GM12891 (cell line): ENCODE results near the gene HLA-DPA1.

Experiments used
- PAX5 ChIP-seq: IDR thresholded peaks from 2 replicates; pipeline ENCODE4 v1.6.1; 2011; ENCODE audit warnings: low read length, moderate library complexity, mild to moderate bottlenecking; ENCODE audit not compliant: insufficient read depth, severe bottlenecking
- POLR2A ChIP-seq: IDR thresholded peaks from 2 replicates; pipeline ENCODE4 v1.6.1; 2011; ENCODE audit warnings: low read depth, low read length, control low read depth
- POLR2AphosphoS5 ChIP-seq: IDR thresholded peaks from 2 replicates; pipeline ENCODE4 v1.6.1; 2011; ENCODE audit warnings: low read depth, low read length, control low read depth
- POU2F2 ChIP-seq: IDR thresholded peaks from 2 replicates; pipeline ENCODE4 v1.6.1; 2011; ENCODE audit warnings: low read depth, mild to moderate bottlenecking, control low read depth, low read length, moderate library complexity
- SPI1 ChIP-seq: IDR thresholded peaks from 2 replicates; pipeline ENCODE4 v1.6.1; 2011; ENCODE audit warnings: low read depth, low read length, control low read depth
- TAF1 ChIP-seq: IDR thresholded peaks from 2 replicates; pipeline ENCODE4 v1.6.1; 2011; ENCODE audit warnings: low read depth, low read length, control low read depth

DNA sequence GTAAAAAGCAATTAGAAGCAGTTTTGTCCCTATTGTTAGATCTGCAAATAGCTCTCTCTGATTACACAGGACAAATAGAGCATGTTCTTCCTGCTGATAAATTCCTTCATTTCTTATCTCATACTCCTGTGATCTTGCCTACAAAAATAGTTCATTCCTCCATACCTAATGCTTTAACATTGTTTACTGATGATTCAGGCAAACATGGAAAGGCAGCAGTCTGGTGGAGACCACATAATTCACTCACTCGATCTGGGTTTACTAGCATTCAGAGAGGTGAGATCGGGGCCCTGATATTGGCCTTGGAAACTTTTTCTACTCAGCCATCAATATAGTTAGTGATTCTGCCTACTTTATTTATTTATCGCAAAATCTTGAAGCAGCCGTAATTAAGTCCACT is 20.2 kb downstream of the HLA-DPA1 start:
- TF ChIP-seq POLR2A, result no peak
- no peak for TF ChIP-seq POLR2AphosphoS5
- no peak for TF ChIP-seq TAF1
- TF ChIP-seq POU2F2, result no peak
- TF ChIP-seq PAX5, result no peak
- no peak for TF ChIP-seq SPI1
